ENCODE results near the gene JAZF1.

Gene JAZF1

DNA sequence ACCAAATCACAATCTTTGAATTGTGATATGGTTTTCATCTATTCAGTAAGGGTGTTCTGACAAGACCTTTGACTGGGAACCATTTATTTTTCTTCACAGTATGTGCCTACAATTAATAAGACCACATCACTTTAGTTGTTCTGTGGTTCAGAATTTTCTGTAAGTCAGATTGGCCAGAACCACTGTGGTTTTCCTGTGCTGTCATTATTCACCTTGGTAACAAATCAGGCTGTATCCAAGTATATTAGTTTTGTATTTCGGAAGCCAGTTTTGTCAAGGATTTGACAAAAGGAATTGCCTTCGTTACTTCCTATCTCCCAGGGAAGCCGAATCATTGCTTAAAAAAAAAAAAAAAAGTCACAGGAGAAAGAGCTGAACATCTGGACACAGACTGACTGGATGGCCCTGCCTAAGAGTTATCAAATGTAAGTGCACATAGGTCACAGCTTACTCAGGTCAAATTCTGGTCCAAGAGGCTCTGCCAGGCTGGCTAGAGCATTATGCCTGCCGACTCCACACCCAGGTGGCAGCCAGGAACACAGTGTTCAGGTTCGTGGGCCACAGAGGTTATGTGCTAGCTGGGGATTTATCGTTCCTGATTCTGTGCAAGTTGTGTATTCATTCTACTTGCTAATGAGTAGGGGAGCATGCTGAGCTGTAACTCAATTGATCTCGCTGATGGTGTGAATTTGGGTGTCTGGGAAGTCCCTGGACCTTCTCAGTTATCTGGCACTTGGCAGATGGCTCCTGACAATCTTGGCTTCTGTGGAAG is 175.3 kb downstream of the JAZF1 start:
- no peak for ATAC-seq

DNA sequence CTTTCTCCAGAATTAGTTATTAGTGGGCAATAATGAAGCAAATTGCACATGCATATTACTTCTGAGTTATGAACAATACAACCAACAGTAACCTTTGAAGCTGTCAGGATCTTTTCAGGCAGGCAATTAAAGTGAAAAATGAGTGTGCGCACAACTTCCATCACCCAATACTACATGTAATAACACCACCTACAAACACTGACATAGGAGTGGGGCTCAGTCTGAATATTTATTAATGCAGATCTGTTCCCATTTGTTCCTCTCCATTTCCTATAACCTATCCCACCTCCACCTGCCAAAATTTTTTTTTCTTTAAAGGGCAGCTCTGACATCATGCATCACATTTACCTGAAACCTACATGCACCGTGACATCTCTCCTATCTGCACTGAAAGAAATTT is 177.2 kb downstream of the JAZF1 start:
- ATAC-seq = no peak

DNA sequence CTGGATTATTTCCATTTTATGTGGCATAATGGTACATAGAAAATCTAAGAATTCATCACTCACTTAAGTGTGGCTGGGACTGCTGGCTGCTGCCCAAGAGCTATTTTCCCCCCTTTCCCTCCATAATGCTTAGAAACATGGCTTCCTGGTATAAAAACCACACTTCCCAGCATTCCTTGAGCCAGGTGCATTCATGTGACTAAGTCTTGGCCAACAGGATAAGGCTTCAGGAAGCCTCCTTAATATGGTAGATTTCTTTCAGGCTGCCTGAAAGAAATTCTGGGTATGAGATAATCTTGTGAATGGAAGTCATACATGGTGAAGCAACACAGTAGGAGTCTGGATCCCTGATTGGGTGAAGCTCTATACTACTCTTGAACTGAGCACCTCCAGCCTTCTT is 178.0 kb downstream of the JAZF1 start:
- ATAC-seq = no peak

DNA sequence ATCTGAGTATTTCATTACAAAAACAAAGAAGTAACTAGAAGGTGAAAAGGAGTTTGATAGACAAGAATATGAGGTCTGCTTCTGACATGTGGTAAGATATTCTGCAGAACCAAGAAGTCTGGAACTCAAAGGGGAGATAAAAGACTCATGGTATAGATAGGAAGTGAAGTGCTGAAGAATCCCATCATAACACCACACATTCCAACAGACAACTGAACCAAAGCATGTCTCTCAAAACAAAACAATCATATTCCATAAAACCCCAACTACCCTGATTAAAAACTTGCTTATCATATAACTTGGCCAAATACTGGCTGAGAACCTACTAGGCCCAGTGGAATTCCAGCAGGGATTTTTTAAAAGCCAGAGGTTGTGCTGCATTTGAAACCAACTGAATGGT is 178.7 kb downstream of the JAZF1 start:
- ATAC-seq = no peak

DNA sequence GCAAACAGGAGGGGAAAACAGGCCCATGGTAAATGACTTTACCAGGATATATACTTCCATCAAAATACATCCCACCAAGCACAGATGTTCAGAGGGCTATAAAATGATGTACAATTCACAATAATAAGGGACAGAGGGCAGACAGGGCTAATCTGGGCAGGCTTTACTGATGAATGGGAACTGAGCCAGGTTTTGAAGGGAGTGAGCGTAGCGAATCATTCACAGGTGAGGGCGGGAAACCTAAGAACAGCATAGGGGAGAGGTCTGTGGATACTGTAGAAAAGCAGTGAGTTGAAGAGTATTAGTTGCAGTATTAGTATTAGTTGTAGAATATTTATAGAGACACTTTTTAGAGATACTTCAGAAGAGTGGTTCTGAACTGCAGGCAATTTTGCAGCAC is 180.8 kb downstream of the JAZF1 start:
- no peak for ATAC-seq

DNA sequence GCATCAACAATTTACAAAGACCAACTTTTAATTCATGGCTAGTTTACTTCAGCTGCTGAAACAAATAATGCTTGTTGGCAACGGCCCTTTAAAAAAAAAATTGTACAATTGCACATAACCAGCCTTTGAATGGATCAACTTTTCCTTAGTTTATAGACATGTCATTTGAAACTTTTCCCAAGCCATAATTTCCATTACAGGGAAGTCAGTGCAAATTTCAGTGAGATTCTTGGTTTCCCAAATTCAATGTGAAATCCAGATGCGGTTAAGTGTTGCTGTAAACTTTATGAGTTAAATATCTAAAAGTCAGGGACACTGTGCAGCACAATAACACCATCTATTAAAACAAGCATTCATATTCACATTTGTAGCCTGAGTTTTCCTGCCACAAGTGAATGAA is 182.2 kb downstream of the JAZF1 start:
- ATAC-seq = no peak

DNA sequence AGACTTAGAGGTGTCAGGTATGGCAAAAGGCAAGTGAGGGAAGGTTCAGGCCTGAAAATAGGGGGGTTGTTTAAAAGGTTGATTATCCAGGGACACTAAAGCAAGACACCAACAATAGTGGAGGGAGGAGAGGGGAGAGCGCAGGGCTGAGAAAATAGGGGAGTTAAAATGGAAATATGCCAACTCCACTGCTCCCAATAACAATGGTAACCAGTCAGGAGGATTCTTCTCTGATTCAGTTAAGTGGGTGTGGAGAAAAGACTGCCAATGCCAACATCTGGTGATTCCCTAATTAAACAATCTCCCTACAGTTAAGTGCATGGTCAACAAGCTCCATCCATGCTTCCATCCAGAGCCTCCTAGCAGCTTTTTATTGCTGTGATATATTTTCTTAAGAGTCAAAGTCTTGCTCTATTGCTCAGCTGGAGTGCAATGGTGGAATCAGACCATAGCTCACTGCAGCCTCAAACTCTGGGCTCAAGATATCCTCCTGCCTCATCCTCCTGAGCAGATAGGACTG is 183.3 kb downstream of the JAZF1 start:
- no peak for ATAC-seq

DNA sequence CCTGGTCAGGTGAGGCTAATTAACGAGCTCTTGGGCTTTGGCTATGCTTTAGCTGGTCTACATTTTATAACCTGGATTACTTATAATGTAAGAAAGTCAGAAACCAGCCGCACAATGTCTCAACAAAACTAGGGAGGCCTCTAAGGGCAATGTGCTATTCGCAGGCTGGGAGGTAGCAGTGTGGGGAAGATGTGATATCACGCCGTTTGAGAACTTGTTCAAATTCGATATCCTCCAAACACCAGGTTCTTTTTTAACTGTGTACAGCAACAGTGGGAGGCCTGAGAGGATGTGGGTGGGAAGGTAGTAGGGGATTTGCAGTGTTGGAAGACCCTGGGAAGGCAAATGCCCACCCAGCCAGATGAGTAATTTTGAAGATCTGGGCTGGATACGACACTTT is 184.5 kb downstream of the JAZF1 start:
- ATAC-seq = no peak

DNA sequence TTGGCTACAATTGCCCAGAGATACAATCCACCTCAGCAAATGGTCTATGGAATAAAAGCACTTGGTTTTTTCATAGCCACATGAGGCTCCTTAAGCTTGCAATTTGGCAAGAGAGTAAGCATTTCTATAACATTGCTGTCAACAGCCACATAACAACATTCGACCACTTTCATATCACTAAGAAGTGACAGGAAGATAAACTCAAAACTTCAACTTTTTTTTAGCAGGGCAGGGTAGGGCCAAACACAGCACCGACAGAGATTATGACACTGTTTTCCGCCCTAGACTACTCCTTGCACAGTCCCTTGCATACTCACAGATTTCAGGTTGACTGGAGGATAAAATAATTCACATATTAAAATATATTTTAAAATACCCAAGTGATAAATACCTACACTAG is 185.4 kb downstream of the JAZF1 start:
- no peak for ATAC-seq

DNA sequence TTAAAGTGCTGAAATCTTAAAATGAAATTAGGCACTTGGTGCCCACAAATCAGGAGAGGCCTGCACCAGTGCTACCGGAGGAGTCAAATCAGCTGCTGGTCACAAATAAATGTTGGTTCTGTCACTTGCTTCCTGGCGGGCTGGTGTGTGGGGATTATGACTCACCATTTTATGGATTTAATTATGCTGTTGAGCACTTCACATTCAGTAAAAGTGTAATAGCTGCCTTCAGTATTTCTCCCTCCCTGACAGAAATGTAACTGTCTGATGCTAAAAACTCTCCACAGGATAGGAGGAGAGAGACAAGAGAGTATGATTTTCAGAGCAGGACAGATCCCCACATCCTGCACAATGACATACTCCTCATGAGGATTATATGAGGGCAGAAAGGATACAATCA is 186.0 kb downstream of the JAZF1 start:
- no peak for ATAC-seq

DNA sequence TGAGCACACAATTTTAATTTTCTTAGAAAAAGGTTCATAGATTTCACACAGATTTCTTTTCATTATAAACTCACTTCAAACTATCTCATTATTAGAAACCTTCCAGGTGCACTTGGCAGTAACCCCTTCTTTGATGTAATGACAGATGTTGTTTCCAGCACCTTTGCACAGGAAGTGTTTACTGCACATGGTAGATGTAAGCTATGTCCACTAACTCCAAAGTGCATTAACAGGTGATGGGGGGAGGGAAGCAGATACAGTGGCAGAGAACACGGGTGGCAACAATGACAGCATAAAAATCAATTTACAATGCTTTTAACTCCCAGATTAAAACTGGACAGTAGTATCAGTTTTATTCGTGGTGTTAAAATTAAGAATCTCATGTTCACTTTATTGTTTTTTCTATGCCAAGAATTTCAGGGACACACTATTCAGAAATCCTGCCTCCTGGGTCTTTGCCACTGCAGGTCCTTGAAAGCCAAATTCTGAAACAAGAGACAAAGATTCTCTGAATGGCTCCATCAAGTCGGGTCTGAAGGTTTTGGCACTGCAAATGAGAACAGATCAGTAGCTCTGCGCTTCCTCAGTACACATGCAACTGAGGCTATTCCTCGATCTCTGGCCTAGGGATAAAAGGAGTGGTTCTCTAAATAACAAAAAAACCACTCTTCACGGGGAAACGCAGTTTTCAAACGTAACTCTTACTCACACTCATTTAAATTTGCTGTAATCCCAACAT is 187.7 kb downstream of the JAZF1 start:
- ATAC-seq = peak; percentile 25 to 27

DNA sequence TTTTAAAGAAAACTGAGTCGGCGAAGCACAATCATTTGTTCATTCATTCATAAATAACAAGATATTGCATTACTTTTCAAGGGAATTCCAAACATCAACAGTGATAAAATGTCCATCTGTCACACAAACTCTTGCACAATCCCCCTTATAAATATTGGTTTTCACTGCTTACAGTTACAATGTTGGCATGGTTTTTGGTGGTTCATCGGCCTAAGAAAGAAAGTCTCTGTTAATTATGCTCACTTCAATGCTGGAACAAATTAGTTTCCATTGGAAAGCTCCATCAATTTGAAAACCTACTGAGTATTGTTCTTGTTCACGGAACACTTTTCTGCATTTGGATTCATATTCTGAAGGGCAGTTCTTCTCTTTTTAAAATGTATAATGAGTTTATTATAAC is 188.5 kb downstream of the JAZF1 start:
- ATAC-seq = no peak

DNA sequence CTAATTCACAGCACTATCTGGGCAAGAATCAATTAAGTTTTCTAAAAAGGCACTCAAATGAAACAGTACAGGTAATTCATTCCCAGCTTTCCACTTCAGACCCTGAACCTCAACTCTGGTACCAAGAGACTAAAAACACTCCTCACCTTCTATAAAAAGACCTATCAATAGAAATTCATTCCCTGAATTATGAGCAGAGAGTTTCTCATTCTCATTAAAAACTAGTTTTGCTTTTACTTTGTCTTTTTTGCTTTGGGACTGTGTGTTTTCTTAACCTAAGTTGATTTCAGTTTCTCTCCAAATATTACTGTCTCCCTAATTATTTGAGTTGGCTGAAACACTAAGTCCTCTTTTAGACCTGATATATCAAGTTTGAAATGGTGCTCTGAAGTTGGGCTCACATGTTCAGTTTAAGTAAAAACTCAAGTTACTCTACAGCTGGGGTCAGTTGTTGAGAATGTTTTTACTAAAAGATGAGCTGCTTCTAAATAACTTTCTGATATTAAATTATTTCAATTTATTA is 189.5 kb downstream of the JAZF1 start:
- ATAC-seq = peak; percentile 48 to 62

DNA sequence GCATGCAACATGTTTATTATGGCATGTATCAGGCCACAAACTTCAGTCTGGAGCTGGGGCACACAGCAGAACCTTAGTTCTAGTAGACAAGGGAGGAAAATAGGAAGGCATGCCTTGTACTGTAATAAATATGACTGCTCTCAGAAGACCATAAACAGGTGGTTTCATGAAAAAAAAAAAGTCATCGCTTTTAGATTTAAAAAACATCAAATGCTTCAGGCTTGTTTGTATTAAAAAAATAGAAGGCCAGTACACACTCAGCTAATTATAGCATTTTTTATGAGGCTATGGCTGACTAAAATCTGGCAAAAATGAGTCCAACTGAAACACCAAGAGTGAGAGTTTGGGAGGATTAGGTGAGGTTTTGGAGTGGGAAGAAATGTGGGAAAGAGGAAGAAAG is 204.1 kb downstream of the JAZF1 start:
- ATAC-seq = no peak

DNA sequence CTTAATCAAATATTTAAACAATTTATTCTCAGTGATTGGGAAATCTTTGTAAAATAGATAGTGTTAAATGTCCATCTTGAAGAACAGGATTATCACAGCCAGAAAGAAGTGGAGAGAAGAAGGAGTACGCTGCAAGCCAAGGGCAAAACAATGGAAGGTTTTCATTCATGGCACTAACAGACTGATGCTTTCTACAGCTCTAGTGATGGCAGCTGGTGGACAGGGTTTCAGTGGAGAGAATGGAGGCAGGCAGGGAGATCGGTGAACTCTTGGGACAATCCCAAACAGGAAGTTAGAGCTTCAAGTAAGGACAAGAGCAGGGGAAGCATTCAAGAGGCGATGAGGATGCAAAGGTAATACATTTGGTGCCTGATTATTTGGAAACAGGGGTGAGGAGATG is 207.0 kb downstream of the JAZF1 start:
- ATAC-seq = no peak

DNA sequence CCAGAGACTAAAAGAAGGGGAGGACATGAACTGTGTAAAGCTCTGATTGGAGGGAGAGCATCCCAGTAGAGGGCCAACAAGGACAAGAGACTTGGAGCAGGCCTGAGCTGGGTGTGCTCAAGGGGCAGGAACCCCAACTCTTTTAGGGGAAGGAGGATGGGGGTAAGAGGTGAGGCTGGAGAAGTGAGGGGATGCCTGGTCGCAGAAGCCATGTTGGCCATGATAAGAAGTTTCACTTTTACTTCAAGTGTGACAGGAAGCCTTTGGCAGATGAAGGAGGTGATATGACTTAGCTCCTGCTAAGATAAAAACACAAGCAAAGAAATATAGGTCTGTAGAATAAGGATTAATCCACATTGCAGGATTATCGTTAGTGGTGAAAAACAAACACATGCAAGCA is 208.3 kb downstream of the JAZF1 start:
- peak; percentile 56 to 69 for ATAC-seq

DNA sequence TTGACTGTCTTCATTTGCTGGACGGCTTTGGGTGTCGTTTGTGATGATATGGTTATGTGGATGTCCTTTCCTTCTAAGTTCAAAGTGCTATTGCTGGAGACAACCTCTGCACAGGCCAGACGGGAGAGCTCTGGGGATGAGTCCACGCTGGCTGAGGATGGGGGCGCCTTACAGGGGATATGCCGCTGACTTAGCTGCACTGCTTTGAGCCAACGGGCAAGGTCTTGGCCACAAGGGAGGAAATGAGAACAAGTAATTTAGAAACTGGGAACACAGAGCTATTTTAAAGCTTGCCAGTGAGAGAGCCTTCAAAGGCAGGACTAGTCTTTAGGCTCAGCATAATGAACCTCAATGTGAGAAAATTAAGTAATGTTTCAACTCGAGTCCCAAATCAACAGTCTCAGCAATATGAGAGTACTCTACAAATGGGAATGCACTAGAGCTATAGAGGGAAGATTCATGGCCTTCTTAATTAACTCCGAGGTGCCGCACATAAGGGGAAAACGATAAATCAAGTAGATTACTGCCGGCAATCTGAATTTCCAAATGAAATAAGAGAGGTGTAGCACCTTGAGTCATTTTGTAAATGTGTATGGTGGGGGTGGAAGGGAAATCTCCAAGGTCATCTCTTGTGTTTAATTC is 209.3 kb downstream of the JAZF1 start:
- no peak for ATAC-seq

DNA sequence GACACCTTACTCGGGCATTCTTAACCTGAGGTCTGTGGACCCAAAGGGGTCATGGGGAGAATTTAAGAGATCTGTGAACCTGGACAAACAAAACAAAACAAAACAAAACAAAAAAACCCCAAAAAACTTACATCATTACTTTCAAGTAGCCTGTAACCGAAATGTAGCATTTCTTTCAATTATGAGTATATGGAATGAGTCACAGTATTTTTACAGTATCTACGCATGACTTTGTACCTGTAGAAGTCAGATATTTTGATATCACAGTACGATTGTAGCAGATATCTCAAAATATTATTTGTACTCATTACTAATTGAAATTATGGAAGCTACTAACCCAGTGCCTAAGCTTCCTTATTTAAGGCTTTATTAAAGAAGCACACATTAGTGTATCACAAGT is 210.2 kb downstream of the JAZF1 start:
- peak; percentile 30 to 59 for ATAC-seq

DNA sequence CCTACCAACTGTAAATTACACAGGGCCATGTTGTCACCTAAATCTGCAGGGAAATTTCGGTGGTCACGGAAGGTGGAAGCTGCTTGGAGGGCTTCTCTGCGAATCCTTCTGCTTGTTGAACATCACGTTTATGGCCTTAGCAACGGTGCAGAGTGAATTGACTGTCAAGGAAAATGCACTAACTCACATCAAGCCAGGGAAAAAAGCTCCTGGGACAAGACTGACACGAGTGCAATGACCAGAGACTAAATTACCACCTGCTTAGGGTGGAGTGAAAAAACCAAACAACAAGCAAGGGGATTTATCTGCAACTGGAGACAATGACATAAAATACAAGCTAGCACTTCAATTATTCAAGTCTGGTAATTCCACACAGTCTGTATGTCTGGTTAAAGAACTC is 211.2 kb downstream of the JAZF1 start:
- no peak for ATAC-seq

DNA sequence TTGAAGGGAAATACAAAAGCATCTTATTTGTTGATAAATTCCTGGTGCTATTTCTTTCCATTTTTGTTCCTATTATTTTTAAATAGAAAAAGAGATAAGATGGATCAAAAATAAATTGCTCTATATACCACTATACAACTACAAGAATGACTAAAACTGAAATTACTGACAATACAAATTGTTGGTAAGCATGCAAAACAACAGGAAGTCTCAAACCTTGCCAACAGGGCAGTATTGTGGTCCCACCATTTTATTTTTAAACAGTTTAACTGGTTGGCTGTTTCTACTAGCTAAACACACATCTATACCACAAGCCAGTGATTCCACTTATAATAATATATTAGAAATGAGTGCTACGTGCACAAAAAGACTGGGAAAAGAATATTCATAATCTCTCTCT is 213.0 kb downstream of the JAZF1 start:
- no peak for ATAC-seq

DNA sequence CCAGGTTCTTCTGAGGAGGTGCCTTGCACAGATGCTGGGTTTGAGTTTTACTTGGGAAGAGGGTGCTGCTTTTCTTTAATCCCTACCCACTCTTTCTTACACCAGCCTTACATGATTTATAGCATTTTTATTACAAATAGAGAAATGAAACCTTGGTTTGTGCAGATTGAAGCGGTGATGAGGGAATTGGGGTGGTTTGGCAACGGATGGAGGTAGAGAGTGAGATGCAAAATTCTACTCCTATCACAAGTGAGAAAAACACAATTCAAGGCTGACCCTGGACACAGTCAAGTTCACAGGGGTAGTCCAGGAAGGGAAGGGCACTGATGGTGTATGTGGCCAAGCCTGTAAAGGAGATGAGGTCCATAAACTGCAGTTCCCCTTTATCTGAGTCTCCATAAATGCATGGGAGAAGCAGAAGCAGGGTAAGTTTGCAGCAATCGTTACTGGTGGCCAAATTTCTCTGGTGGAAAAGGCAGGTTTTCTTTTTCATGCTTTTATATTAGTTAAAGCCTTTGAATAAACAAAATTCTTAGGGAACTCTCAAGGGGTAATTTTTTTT is 214.3 kb downstream of the JAZF1 start:
- no peak for ATAC-seq

DNA sequence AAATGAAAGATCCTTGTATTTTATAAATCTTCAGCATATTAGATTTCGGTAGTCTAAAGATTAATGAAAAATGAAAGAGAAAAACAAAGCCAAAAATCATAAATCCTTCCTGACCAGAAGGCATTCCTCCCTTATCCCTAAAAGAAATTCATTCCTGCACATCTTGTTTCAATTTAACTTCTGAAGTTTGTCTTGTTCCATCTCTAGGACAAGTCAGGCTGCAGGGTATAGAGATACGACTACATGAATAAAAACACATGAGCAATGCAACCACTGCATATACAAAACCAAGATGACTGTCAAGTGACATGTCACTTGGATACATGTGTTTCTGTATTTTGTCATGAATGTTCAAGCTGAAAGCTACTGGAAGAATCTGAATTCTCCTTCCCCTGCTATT is 214.9 kb downstream of the JAZF1 start:
- no peak for ATAC-seq

DNA sequence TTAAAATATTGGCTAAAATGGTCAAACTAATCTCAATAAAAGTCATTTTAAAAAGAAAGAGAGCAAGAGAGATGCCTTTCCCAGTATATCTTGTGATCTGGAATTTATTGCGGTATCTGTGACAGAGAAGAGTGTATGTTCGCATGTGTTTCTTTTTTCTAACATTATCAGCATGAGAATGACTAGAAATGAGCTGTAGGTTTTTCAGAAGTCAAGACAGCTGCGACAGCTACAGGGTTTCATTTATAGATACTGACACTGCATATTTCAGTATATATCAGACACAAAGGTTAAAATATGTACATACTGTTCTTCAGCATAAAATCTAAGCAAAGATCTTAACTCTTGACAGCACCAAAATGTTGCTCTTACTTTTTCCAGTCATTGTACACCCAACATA is 215.8 kb downstream of the JAZF1 start:
- ATAC-seq = no peak

Data from activated CD4-positive, CD25-positive, alpha-beta regulatory T cell treated with anti-CD3 and anti-CD28 coated beads, Interleukin-2, amount 50 U/mL, for 24 hours (primary cell).